Immature natural killer cell (primary cell): ENCODE data around the gene MVP. TPM values are rescaled to one million over a fixed set of nuclear protein-coding genes. Genes with fewer than 3 reads are reported as not detected.
A peak's percentile ranks its signal among the peaks of the same experiment; 100 is the strongest.
"Not testable (repeated sequence)": the region's sequence is repeated elsewhere in the genome, so short reads cannot be mapped to it uniquely, and the experiment has no call there.

Source experiments
- DNase-seq, 3 donors: peaks; one replicate each; pipeline ENCODE4 v3.0.0; 2022; ENCODE audit warnings: mixed read lengths in 1 of 3
- H3K27ac Mint-ChIP-seq, 6 donors: one replicate each; pipeline ENCODE4 v1.8.0; 2020; ENCODE audit warnings: mixed read lengths in 6 of 6, mild to moderate bottlenecking in 5 of 6, inconsistent platforms in 4 of 6, moderate library complexity in 3 of 6
- H3K27me3 Mint-ChIP-seq, 3 donors: one replicate each; pipeline ENCODE4 v1.8.0; 2020 to 2021; ENCODE audit warnings: low read depth in 3 of 3, mild to moderate bottlenecking in 3 of 3, mixed read lengths in 3 of 3, moderate library complexity in 3 of 3, inconsistent platforms in 1 of 3
- H3K36me3 Mint-ChIP-seq, 3 donors: one replicate each; pipeline ENCODE4 v1.8.0; 2020; ENCODE audit warnings: mixed read lengths in 3 of 3, inconsistent platforms in 2 of 3, mild to moderate bottlenecking in 2 of 3
- H3K4me1 Mint-ChIP-seq, 2 donors: one replicate each; pipeline ENCODE4 v1.8.0; 2020; ENCODE audit warnings: inconsistent platforms in 2 of 2, mild to moderate bottlenecking in 2 of 2, mixed read lengths in 2 of 2, moderate library complexity in 1 of 2
- H3K4me3 Mint-ChIP-seq, 5 donors: one replicate each; pipeline ENCODE4 v1.8.0; 2020; ENCODE audit warnings: mild to moderate bottlenecking in 5 of 5, mixed read lengths in 5 of 5, inconsistent platforms in 3 of 5, moderate library complexity in 3 of 5
- H3K9me3 Mint-ChIP-seq, 6 donors: one replicate each; pipeline ENCODE4 v1.8.0; 2020; ENCODE audit warnings: mild to moderate bottlenecking in 6 of 6, mixed read lengths in 6 of 6, inconsistent platforms in 4 of 6, moderate library complexity in 3 of 6
- polyA plus RNA-seq, 3 donors: library from polyadenylated mRNA; unstranded; fragments of 300-500 nt; fragmentation: Illumina TruSeq; gene quantifications; one replicate each; pipeline ENCODE4 v1.2.3, GENCODE V29; 2021

The MVP gene
- 100 to 1,000 TPM; 103 to 195 (median 142) TPM for polyA plus RNA-seq

DNA sequence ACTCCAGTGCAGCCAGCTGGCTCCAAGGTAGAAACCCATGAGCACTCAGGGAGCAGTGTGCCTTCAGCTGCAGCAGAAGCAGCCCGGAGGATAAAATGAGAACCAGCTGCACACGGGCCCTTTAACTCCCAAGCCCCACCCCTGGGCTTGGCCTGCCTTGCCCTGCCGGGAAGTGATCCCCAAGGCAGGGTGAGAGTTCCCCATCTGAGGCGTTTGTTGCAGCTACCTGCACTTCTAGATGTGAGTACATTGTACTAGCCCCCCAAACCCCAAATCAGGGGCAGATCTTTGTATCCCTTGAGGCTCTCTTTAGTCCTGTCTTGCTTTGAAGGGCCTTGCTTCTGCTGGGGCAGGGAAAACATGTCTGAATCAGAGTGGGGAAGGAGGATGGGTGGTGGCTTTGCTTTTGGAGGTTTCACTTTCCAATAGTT lies at the start of gene MVP:
MVP (plus strand) TSS at position 192 of the 431 bp plus-strand sequence. CDS start 10,088 bp downstream, outside the sequence.
- H3K9me3 Mint-ChIP-seq, result no peaks in the 10 kb centered on the region
- H3K27ac Mint-ChIP-seq, result peak within 1 kb of the TSS; percentile 82 to 97 (median 95)
- DNase-seq, result peak in 1 of 3 donors; percentile 30
- peaks cover 9% of the 10 kb centered on the region in 3 donors for H3K27me3 Mint-ChIP-seq
- peak within 1 kb of the TSS; percentile 93 to 98 (median 95) for H3K4me3 Mint-ChIP-seq
- peaks cover 0 to 24% (median 5%) of the 10 kb centered on the region in 3 donors for H3K36me3 Mint-ChIP-seq
- H3K4me1 Mint-ChIP-seq, result peaks cover 66 to 77% of the 10 kb centered on the region in 2 donors

DNA sequence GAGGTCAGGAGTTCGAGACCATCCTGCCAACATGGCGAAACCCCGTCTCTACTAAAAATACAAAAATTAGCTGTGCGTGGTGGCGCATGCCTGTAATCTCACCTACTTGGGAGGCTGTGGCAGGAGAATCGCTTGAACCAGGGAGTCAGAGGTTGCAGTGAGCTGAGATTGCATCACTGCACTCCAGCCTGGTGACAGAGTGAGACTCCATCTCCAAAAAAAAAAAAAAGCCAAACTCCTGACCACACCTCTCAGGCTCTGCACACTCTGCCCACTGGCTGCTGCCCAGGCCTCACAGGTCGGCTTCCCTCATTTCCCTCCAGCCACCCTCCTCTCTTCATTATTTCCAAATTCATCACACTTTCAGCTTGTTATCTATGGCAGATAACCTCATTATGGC lies 47.9 kb upstream of the MVP start:
- not testable (repeated sequence) for DNase-seq, H3K27me3 Mint-ChIP-seq, H3K9me3 Mint-ChIP-seq, H3K36me3 Mint-ChIP-seq, H3K4me1 Mint-ChIP-seq, H3K4me3 Mint-ChIP-seq
- H3K27ac Mint-ChIP-seq, result peak overlapping the region in 1 of 6 donors; percentile 45

DNA sequence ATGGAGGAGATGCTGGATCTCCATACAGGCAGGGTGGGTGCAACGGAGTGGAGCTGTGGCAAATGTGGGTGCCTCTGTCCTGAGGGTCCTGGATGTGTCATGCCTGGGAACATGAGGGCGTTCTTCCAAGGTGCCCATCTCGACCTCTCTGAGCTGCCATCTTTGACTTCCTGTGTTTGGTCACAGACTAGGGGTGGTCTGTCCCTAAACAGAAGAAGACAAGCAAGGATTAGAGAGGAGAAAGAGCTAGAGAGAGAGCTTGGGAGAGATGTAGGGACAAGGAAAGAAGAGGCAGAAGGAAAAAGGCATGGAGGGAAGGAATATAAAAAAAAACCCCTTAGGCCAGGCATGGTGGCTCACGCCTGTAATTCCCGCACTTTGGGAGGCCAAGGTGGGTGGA lies 45.5 kb upstream of the MVP start:
- H3K4me1 Mint-ChIP-seq, result no peaks in the 10 kb centered on the region
- H3K36me3 Mint-ChIP-seq, result no peaks in the 10 kb centered on the region
- no peaks in the 10 kb centered on the region for H3K9me3 Mint-ChIP-seq
- peak overlapping the region in 1 of 6 donors; percentile 42 for H3K27ac Mint-ChIP-seq
- peaks cover 0 to 2% (median 0%) of the 10 kb centered on the region in 3 donors for H3K27me3 Mint-ChIP-seq
- no peak for DNase-seq
- H3K4me3 Mint-ChIP-seq, result no peak overlapping the region

DNA sequence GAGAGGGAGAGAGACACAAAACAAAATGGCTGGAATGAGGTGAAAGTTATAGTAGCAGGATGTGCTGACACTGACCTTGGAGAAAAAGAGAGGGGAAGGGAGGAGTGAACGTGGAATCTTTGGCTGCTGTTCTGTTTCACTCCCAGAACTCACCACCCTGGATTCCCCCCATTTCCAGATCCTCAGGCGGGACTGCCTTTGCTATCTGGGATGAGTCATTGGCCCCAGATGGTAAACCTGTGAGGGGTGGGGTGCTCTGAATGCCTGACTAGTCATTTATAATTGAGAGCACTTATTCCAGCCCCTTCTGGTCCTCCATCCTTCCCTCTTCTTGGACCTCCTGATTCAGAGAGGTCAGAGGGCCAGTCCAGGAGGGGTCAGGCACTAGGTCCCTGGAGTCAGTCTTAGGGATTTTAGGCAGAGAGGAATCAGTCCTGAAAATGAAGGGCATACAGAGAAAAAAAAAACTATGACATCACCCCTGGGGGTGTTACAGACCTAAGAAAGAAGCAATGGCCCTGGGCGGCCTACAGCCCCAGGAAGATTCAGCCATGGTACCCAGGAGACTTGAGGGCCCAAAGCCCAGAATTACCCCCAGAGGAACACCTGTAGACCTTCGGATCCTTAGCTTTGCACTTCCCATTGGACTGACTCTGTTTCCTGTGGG lies 44.4 kb upstream of the MVP start:
- Mint-ChIP-seq H3K27me3 (peaks cover 0 to 2% (median 0%) of the 10 kb centered on the region in 3 donors), H3K27ac (peak overlapping the region in 2 of 6 donors; percentile 5 to 33), H3K4me1 (no peaks in the 10 kb centered on the region), H3K9me3 (no peaks in the 10 kb centered on the region), H3K4me3 (no peak overlapping the region), H3K36me3 (no peaks in the 10 kb centered on the region)
- DNase-seq, result no peak

DNA sequence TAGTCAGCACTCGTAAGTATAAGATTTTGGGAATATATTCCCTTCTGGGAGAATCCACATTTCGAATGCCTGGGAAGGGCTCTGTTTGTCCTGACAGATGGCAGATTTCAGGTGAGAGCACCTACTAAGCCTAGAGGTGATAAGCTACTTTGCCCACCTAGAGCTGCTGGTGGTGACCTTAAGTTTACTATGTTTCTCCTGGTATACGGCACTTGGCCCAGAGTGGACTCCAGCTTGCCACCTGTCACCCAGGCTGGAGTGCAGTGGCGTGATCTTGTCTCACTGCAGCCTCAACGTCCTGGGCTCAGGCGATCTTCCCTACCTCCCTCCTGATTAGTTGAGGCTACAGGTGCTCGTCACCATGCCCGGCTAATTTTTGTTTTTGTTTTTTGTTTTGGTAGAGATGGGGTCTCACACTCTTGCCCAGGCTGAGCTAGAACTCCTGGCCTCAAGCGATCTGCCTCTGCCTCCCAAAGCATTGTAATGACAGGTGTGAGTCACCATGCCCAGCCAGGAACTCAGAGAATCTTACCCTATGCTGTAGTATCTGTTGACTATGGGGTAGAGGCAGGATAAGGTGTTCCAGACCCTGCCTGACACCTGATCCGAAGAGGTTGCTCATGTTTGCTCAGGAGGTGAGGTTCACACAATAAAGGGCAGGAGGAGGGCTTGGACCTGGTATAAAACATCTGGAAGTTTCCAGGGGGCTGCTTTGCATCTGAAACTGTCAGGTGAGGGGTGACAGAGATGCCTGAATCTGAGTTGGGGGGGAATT lies 42.5 kb upstream of the MVP start, which contains the start of gene ZG16:
ZG16 (plus strand) TSS at position 681 of the 775 bp plus-strand sequence. CDS start 1,011 bp downstream, outside the sequence.
- Mint-ChIP-seq H3K9me3 (no peaks in the 10 kb centered on the region), H3K27ac (peak within 1 kb of the TSS in 2 of 6 donors; percentile 60 to 63), H3K4me1 (no peaks in the 10 kb centered on the region), H3K36me3 (no peaks in the 10 kb centered on the region), H3K27me3 (peaks cover 0 to 4% (median 0%) of the 10 kb centered on the region in 3 donors), H3K4me3 (no peak within 1 kb of the TSS)
- no peak for DNase-seq

GRCh38 chr16:29779474-29779873 lies 40.8 kb upstream of the MVP start:
- H3K4me3 Mint-ChIP-seq, result no peak overlapping the region
- DNase-seq, result no peak
- H3K27me3 Mint-ChIP-seq, result peaks cover 0 to 4% (median 0%) of the 10 kb centered on the region in 3 donors
- no peaks in the 10 kb centered on the region for H3K36me3 Mint-ChIP-seq
- no peak overlapping the region for H3K27ac Mint-ChIP-seq
- H3K9me3 Mint-ChIP-seq, result no peaks in the 10 kb centered on the region
- H3K4me1 Mint-ChIP-seq, result peaks cover 0 to 2% of the 10 kb centered on the region in 2 donors

DNA sequence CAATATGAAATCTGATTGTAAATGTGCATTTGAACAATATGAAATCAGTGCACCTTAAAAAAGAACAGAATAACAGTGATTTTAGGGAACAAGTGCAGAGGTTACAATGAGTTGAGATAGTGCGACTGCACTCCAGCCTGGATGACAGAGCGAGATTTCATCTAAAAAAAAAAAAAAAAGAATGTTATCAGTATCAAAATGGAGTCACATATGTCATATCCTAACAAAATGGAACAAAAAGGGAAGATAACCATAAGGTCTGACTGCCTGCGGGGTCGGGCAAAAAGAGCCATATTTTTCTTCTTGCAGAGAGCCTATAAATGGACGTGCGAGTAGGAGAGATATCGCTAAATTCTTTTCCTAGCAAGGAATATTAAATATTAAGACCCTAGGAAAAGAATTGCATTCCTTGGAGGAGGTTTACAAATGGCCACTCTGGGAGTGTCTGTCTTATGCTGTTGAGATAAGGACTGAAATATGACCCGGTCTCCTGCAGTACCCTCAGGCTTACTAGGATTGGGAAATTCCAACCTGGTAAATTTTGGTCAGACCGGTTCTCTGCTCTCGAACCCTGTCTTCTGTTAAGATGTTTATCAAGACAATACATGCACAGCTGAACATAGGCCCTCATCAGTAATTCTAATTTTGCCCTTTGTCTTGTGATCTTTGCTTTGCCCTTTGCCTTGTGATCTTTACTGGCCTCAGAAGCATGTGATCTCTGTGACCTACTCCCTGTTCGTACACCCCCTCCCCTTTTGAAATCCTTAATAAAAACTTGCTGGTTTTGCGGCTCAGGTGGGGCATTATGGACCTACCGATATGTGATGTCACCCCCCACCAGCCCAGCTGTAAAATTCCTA lies 36.9 kb upstream of the MVP start:
- not testable (repeated sequence) for H3K36me3 Mint-ChIP-seq, H3K9me3 Mint-ChIP-seq, H3K4me3 Mint-ChIP-seq, DNase-seq, H3K27me3 Mint-ChIP-seq
- Mint-ChIP-seq H3K4me1 (peaks cover 11 to 12% of the 10 kb centered on the region in 2 donors), H3K27ac (peak overlapping the region in 2 of 6 donors; percentile 30 to 49)

DNA sequence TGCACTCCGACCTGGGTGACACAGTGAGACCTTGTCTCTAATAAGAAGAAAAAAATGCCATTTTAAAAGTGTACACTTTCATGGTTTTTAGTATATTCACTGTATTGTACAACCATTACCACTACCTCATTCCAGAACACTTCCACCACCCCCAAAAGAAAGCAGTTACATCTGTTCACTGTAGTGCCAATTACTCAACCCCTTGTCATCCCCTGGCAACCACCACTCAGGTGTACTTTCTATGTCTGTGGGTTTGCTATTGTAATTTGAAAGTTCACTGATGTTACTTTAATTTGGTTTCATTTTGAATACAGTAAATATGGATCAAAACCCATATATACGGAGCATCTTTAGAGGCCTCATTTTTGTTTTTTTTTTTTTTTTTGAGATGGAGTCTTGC lies 36.1 kb upstream of the MVP start:
- no peak overlapping the region for H3K4me3 Mint-ChIP-seq

DNA sequence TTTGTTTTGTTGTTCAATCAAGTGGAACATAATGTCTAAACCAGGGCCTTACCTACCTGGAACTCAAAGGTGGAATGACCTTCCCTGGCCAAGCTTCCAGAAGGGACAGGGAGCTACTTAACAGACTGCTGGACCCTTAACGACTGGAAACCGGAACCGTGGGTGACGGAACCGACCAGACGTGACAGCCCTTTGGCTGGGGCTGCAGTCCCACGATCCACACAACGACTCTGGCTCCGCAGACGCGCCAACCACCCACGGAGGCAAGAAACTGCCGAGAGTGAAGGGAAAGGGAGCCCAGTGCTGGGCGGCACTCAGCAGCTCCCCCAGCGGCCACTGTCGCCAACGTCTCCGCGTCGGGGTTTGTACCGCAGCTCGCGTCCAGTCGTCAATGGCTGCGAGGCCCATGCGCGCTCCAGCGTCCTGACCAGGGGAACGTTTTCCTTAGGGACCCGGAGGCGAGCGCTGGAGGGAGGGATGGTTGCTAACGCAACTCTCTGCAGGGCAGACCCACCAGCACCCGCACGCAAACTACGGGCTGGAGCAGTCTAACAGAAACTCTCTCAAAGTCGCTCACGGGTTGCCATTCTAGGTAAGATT lies 35.3 kb upstream of the MVP start:
- peak; percentile 67 to 72 (median 69) for DNase-seq
- Mint-ChIP-seq H3K36me3 (no peaks in the 10 kb centered on the region), H3K27me3 (peaks cover 0 to 7% (median 0%) of the 10 kb centered on the region in 3 donors), H3K27ac (peak overlapping the region in 3 of 6 donors; percentile 48 to 74 (median 74)), H3K4me1 (peaks cover 15 to 17% of the 10 kb centered on the region in 2 donors), H3K9me3 (no peaks in the 10 kb centered on the region), H3K4me3 (peak overlapping the region; percentile 56 to 76 (median 64))

More for the DNA sequence above, 36.1 kb upstream of the MVP start:
- Mint-ChIP-seq H3K4me1 (peaks cover 11 to 12% of the 10 kb centered on the region in 2 donors), H3K27me3 (peaks cover 0 to 7% (median 0%) of the 10 kb centered on the region in 3 donors), H3K27ac (peak overlapping the region in 2 of 6 donors; percentile 30 to 33), H3K36me3 (no peaks in the 10 kb centered on the region), H3K9me3 (no peaks in the 10 kb centered on the region)
- DNase-seq, result no peak

- H3K27me3 Mint-ChIP-seq, result peaks cover 4 to 13% (median 5%) of the 10 kb centered on the region in 3 donors
- H3K4me1 Mint-ChIP-seq, result peaks cover 36% of the 10 kb centered on the region in 2 donors
- not testable (repeated sequence) for H3K9me3 Mint-ChIP-seq, H3K4me3 Mint-ChIP-seq, H3K27ac Mint-ChIP-seq, H3K36me3 Mint-ChIP-seq, DNase-seq
Measured at GRCh38 chr16:29787155-29787554, 33.1 kb upstream of the MVP start.

GRCh38 chr16:29789775-29790182 lies 30.5 kb upstream of the MVP start:
- peak overlapping the region; percentile 93 to 99 (median 97) for H3K4me3 Mint-ChIP-seq

DNA sequence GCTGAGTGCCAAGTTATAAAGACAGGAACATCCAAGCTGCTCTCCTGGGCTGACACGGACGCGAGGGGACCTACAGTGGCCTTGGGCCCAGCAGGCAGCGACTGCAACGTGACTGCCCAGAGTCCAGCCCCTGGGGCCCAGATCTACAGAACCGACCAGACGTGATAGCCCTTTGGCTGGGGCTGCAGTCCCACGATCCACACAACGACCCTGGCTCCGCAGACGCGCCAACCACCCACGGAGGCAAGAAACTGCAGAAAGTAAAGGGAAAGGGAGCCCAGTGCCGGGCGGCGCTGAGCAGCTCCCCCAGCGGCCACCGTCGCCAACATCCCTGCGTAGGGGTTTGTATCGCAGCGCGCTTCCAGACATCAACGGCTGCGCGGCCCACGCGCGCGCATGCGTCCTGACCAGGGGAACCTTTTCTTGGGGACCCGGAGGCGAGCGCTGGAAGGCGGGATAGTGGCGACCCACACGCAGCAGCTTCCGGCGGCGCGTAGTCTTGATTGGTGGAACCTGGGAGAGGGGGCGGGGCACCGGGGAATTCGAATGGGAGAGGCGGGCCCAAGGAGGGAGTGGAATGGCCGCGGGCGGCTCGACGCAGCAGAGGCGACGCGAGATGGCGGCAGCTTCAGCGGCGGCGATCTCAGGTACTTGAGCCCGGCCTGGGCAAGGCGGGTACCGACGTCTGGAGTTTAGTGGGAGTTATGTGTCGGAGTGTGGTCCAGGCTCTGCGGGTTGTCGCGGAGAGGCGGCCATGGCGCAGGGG lies 29.9 kb upstream of the MVP start, which contains the start of gene KIF22:
KIF22 (plus strand) TSS at position 569 of the 766 bp plus-strand sequence; CDS start at position 578, 9 bp downstream.
- Mint-ChIP-seq H3K4me3 (peak within 1 kb of the TSS; percentile 93 to 99 (median 97)), H3K36me3 (no peaks in the 10 kb centered on the region), H3K27ac (peak within 1 kb of the TSS; percentile 90 to 99 (median 98)), H3K27me3 (peaks cover 5 to 13% (median 6%) of the 10 kb centered on the region in 3 donors), H3K4me1 (peaks cover 39 to 43% of the 10 kb centered on the region in 2 donors), H3K9me3 (no peaks in the 10 kb centered on the region)
- peak; percentile 100 for DNase-seq

More at GRCh38 chr16:29789775-29790182, 30.5 kb upstream of the MVP start:
- DNase-seq, result no peak
- H3K9me3 Mint-ChIP-seq, result no peaks in the 10 kb centered on the region
- H3K27me3 Mint-ChIP-seq, result peaks cover 4 to 13% (median 5%) of the 10 kb centered on the region in 3 donors
- no peaks in the 10 kb centered on the region for H3K36me3 Mint-ChIP-seq
- H3K27ac Mint-ChIP-seq, result peak overlapping the region; percentile 90 to 99 (median 98)
- H3K4me1 Mint-ChIP-seq, result peaks cover 45 to 49% of the 10 kb centered on the region in 2 donors
